ENCODE measurements around the gene FBXL17.

The FBXL17 gene

GRCh38 chr5:108372369-108372768, 9.5 kb downstream of the FBXL17 start:
- DNase-seq: no peak

- no peak for DNase-seq
Observed at GRCh38 chr5:108371263-108371662, 10.6 kb downstream of the FBXL17 start.

GRCh38 chr5:108369167-108369566, 12.7 kb downstream of the FBXL17 start:
- DNase-seq: no peak

- DNase-seq: no peak
Observed at GRCh38 chr5:108367679-108368334, 14.1 kb downstream of the FBXL17 start.

GRCh38 chr5:108366500-108366899, 15.4 kb downstream of the FBXL17 start:
- DNase-seq: no peak

GRCh38 chr5:108361771-108362170, 20.1 kb downstream of the FBXL17 start:
- no peak for DNase-seq

GRCh38 chr5:108361239-108361638, 20.7 kb downstream of the FBXL17 start:
- DNase-seq: no peak

GRCh38 chr5:108360280-108360679, 21.6 kb downstream of the FBXL17 start:
- DNase-seq: no peak

- DNase-seq: no peak
Observed at GRCh38 chr5:108356286-108356685, 25.6 kb downstream of the FBXL17 start.

- no peak for DNase-seq
Observed at GRCh38 chr5:108353087-108353486, 28.8 kb downstream of the FBXL17 start.

GRCh38 chr5:108345541-108346171, 36.2 kb downstream of the FBXL17 start:
- DNase-seq: no peak

- DNase-seq: no peak
Observed at GRCh38 chr5:108344103-108344822, 37.6 kb downstream of the FBXL17 start.

- DNase-seq: no peak
Observed at GRCh38 chr5:108341866-108342265, 40.0 kb downstream of the FBXL17 start.

- DNase-seq: no peak
Observed at GRCh38 chr5:108340131-108340530, 41.8 kb downstream of the FBXL17 start.

- DNase-seq: no peak
Observed at GRCh38 chr5:108339220-108339619, 42.7 kb downstream of the FBXL17 start.

GRCh38 chr5:108334225-108334624, 47.7 kb downstream of the FBXL17 start:
- DNase-seq: no peak

- no peak for DNase-seq
Observed at GRCh38 chr5:108326982-108327381, 54.9 kb downstream of the FBXL17 start.

- no peak for DNase-seq
Observed at GRCh38 chr5:108324886-108325285, 57.0 kb downstream of the FBXL17 start.

GRCh38 chr5:108321341-108321740, 60.6 kb downstream of the FBXL17 start:
- no peak for DNase-seq

GRCh38 chr5:108320231-108320630, 61.7 kb downstream of the FBXL17 start:
- no peak for DNase-seq

- DNase-seq: no peak
Observed at GRCh38 chr5:108315829-108316228, 66.1 kb downstream of the FBXL17 start.

- DNase-seq: no peak
Observed at GRCh38 chr5:108312258-108312657, 69.6 kb downstream of the FBXL17 start.

GRCh38 chr5:108311682-108312081, 70.2 kb downstream of the FBXL17 start:
- no peak for DNase-seq

GRCh38 chr5:108303611-108304010, 78.3 kb downstream of the FBXL17 start:
- DNase-seq: no peak
